Measurements from ENCODE around the gene CCR6. TPM values are rescaled to one million over a fixed set of nuclear protein-coding genes. Genes with fewer than 3 reads are reported as not detected.

Gene CCR6
- total RNA-seq, 6 experiments from 2014 or later: 0.06 to 0.58 (median 0.12) TPM; not detected in 3

DNA sequence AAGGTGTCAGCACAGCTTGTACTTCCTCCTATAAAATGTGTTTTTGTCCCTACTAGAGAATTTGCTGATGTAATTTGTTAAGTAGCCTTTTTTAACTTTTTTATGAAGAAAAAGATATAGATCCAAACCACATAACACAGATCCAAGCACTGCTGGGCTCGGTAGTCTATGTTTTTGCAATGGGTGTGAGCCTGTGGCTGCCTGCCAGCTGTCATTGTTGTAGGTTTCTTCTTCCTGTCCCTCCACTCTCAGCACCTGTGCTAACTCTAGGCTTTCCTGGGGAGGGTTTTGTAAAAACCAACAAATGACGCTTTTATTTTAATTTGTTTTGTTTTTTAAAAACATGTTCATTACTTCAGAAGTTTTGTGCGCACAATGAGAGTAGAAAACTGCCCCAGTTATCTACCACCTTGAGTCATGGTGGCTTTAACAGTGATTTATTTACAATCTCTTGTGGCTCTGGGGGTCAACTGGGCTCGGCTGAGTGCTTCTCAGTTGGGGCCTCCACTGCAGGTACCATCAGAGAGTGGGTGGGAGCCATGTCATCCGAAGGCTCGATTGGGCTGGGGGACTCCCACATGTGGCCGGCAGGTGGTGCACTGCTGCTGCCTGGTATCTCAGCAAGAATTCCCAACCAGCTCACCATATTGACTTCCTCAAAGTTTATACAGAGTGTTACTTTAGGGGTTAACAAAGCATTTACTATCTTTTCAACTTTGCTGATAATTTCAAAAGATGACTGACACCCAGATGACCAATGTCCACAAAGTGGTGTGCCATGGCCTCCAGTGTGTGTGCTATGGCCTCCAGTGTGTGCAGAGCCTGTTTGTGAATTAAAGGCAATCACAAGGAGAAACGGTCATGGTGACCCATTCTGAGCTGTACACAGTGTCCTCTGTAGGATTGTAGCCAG, 3.0 kb upstream of the CCR6 start:
- no peaks in the 10 kb centered on the region for H3K27me3 ChIP-seq
- DNase-seq (no peak), ATAC-seq (no peak)
- 71% methylated on average over 8 of the region's 8 CpGs for WGBS (ENCODE audit: insufficient coverage, low coverage, low lambda C conversion rate, missing lambda C conversion rate)
- H3K4me1 ChIP-seq: peaks cover 0 to 12% (median 3%) of the 10 kb centered on the region in 4 donors
- no peaks in the 10 kb centered on the region for H3K36me3 ChIP-seq
- H3K27ac ChIP-seq: no peak overlapping the region
- TF ChIP-seq, protein P1, sequence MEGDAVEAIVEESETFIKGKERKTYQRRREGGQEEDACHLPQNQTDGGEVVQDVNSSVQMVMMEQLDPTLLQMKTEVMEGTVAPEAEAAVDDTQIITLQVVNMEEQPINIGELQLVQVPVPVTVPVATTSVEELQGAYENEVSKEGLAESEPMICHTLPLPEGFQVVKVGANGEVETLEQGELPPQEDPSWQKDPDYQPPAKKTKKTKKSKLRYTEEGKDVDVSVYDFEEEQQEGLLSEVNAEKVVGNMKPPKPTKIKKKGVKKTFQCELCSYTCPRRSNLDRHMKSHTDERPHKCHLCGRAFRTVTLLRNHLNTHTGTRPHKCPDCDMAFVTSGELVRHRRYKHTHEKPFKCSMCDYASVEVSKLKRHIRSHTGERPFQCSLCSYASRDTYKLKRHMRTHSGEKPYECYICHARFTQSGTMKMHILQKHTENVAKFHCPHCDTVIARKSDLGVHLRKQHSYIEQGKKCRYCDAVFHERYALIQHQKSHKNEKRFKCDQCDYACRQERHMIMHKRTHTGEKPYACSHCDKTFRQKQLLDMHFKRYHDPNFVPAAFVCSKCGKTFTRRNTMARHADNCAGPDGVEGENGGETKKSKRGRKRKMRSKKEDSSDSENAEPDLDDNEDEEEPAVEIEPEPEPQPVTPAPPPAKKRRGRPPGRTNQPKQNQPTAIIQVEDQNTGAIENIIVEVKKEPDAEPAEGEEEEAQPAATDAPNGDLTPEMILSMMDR (IDR thresholded peaks at IDR 0.05): no peak
- no peak for TF ChIP-seq POLR2A (IDR thresholded peaks at IDR 0.05)
- no peak overlapping the region for H3K4me3 ChIP-seq
- intact Hi-C loops (cut with DNase I): no loop called here
- H3K9me3 ChIP-seq: no peaks in the 10 kb centered on the region

DNA sequence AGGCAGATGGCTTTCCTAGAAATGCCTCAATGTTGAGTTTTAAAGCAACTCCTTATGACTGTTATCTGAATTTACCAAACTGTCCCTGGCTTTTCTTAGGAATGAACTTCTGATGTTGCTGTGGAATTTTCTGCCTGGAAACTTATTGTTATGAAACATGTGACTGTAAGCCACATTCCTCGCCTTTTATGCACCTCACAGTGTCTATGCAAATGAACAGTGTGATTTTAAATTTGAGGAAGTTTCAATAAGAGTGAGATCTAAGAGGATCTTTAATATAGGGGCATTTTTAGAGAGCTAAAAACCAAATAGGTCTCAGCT, 2.4 kb upstream of the CCR6 start:
- TF ChIP-seq, protein P1 (IDR thresholded peaks at IDR 0.05): no peak
- no peak for TF ChIP-seq POLR2A (IDR thresholded peaks at IDR 0.05)
- WGBS (ENCODE audit: insufficient coverage, low coverage, low lambda C conversion rate, missing lambda C conversion rate): 73% methylated on average over 1 of the region's 1 CpG
- no peak overlapping the region for H3K4me3 ChIP-seq
- no peaks in the 10 kb centered on the region for H3K9me3 ChIP-seq
- no peaks in the 10 kb centered on the region for H3K27me3 ChIP-seq
- H3K27ac ChIP-seq: no peak overlapping the region
- intact Hi-C loops (cut with DNase I): no loop called here
- ATAC-seq: no peak
- DNase-seq: no peak
- H3K36me3 ChIP-seq: no peaks in the 10 kb centered on the region
- H3K4me1 ChIP-seq: peaks cover 0 to 12% (median 3%) of the 10 kb centered on the region in 4 donors

DNA sequence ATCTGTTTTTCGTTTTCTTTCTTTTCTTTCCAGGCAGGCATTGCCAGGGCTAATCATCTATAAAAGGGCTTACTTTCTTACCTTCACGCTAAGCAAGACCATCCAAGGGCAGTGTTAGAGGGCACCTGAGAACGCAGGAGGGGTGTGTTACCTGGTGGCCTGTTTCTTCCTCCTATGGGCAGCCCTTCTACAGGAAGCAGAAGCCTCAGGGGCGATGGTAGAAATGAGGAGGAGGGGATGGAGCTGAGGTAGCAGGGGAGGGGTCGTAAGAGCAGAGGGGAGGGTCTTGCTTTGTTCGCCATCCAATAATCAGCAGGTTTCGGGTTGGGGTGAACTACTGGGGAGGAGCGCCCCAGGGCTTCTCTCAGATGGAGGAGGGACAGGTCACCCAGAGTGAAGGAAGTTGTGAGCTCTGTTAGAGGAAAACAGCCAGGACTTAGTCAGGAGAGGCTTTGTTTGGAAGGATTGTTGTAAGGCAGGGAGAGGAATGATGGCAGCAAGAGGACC, 1.5 kb upstream of the CCR6 start:
- peaks cover 0 to 12% (median 3%) of the 10 kb centered on the region in 4 donors for H3K4me1 ChIP-seq
- H3K9me3 ChIP-seq: no peaks in the 10 kb centered on the region
- intact Hi-C loops (cut with DNase I): no loop called here
- DNase-seq (no peak), ATAC-seq (no peak)
- 88% methylated on average over 7 of the region's 8 CpGs for WGBS (ENCODE audit: insufficient coverage, low coverage, low lambda C conversion rate, missing lambda C conversion rate)
- no peaks in the 10 kb centered on the region for H3K36me3 ChIP-seq
- no peak overlapping the region for H3K4me3 ChIP-seq
- TF ChIP-seq POLR2A (IDR thresholded peaks at IDR 0.05): no peak
- TF ChIP-seq, protein P1 (IDR thresholded peaks at IDR 0.05): no peak
- no peaks in the 10 kb centered on the region for H3K27me3 ChIP-seq
- H3K27ac ChIP-seq: no peak overlapping the region

DNA sequence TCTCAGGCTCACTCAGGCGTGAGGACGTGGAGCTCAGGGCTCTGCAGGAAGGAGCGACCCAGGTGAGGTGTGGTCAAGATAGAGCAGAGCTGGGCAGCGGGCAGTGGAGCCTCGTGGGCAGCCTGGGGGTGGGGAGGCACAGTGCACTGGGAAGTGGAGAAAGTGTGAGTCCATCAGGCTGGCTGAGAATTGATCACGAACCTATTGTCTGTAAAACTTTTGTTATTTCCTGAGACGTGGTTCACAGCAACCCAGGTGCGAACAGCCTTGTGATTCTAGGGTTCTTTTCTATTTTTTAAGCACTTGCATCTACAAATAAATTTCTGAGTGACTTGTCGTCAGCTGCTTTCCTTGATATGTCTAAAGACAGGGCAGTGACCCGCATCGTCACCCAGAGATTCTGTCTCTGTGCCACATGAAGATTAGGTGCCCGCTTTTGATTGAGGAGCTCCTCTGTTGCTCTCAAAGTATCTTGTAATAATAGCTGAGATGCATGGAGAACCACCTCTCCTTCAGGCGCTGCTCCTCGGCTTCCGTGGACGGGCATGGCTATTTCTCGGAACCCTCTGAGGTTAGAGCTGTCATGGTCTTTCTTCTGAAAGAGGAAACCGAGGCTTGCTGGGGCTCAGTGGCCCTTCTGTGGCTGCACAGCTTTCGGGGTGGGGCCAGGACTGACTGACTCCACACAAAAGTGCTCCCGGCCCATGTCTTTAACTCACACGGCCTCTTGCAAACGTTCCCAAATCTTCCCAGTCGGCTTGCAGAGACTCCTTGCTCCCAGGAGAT, 662 bp upstream of the CCR6 start:
- H3K9me3 ChIP-seq: no peaks in the 10 kb centered on the region
- intact Hi-C loops (cut with DNase I): no loop called here
- TF ChIP-seq POLR2A (IDR thresholded peaks at IDR 0.05): no peak
- TF ChIP-seq, protein P1 (IDR thresholded peaks at IDR 0.05): no peak
- no peaks in the 10 kb centered on the region for H3K36me3 ChIP-seq
- ATAC-seq: peak in 2 of 4 donors; percentile 22 to 27
- H3K4me1 ChIP-seq: peaks cover 0 to 12% (median 3%) of the 10 kb centered on the region in 4 donors
- no peak for DNase-seq
- no peak overlapping the region for H3K27ac ChIP-seq
- H3K4me3 ChIP-seq: no peak overlapping the region
- no peaks in the 10 kb centered on the region for H3K27me3 ChIP-seq
- WGBS (ENCODE audit: insufficient coverage, low coverage, low lambda C conversion rate, missing lambda C conversion rate): 84% methylated on average over 11 of the region's 23 CpGs
